Right atrium auricular region (tissue), 2 donors: ENCODE measurements around the gene ARMC9. TPM values are rescaled to one million over a fixed set of nuclear protein-coding genes. Genes with fewer than 3 reads are reported as not detected.
"Not testable (repeated sequence)": the region's sequence is repeated elsewhere in the genome, so short reads cannot be mapped to it uniquely, and the experiment has no call there.

Source experiments
- DNase-seq: peaks from one replicate; pipeline ENCODE4 v3.0.0-alpha.2; 2019; ENCODE audit warnings: low spot score
- H3K27ac ChIP-seq, 2 donors: fragments of 200-600 bp; sonication (generic); 1 replicate in 1 of 2; 2 replicates in 1 of 2; pipeline ENCODE4 v1.5.1; 2016 to 2019
- H3K27me3 ChIP-seq, 2 donors: fragments of 200-600 bp; sonication (generic); one replicate each; pipeline versions ENCODE4 v1.5.1 to v1.6.0; 2017 to 2019
- H3K36me3 ChIP-seq: fragments of 200-600 bp; sonication (generic); one replicate; pipeline ENCODE4 v1.5.1; 2016
- H3K4me1 ChIP-seq, 2 donors: fragments of 200-600 bp; sonication (generic); one replicate each; pipeline versions ENCODE4 v1.5.1 to v1.6.0; 2017 to 2019
- H3K4me3 ChIP-seq, 2 donors: fragments of 200-600 bp; sonication (generic); 1 replicate in 1 of 2; 2 replicates in 1 of 2; pipeline ENCODE4 v1.5.1; 2017 to 2019; ENCODE audit warnings: mild to moderate bottlenecking in 1 of 2, moderate library complexity in 1 of 2
- H3K9me3 ChIP-seq, 2 donors: fragments of 200-600 bp; sonication (generic); one replicate each; pipeline ENCODE4 v1.5.1; 2019
- CTCF ChIP-seq, 2 donors: fragments of 200-600 bp; sonication (generic); IDR thresholded peaks; one replicate each; pipeline ENCODE4 v1.5.1; 2019; ENCODE audit warnings: antibody characterized with exemption in 2 of 2
- total RNA-seq, 2 donors: library from RNA; depleted of rRNA; stranded (reverse); fragments of >200 nt; gene quantifications; one replicate each; pipeline ENCODE4 v1.1.0, GENCODE V29; 2016

Gene ARMC9
- total RNA-seq, 2 donors from 2014 or later: 2.0 to 2.9 TPM

- no peak for DNase-seq
- H3K9me3 ChIP-seq: no peaks in the 10 kb centered on the region
- TF ChIP-seq CTCF (IDR thresholded peaks at IDR 0.05): no peak
- H3K27ac ChIP-seq: no peak overlapping the region
- no peak overlapping the region for H3K4me3 ChIP-seq
- H3K36me3 ChIP-seq: no peaks in the 10 kb centered on the region
- H3K4me1 ChIP-seq: peaks cover 0 to 27% of the 10 kb centered on the region in 2 donors
- no peaks in the 10 kb centered on the region for H3K27me3 ChIP-seq
Observed at GRCh38 chr2:231196592-231196991, 1.8 kb upstream of the ARMC9 start.

GRCh38 chr2:231197196-231197595 is 1.2 kb upstream of the ARMC9 start:
- H3K27ac ChIP-seq, H3K36me3 ChIP-seq, DNase-seq, H3K27me3 ChIP-seq, H3K9me3 ChIP-seq, H3K4me3 ChIP-seq: not testable (repeated sequence)
- peaks cover 0 to 21% of the 10 kb centered on the region in 2 donors for H3K4me1 ChIP-seq

GRCh38 chr2:231197706-231198290 is 633 bp upstream of the ARMC9 start:
- Histone ChIP-seq H3K4me1 (peaks cover 0 to 15% of the 10 kb centered on the region in 2 donors), H3K27ac (peak overlapping the region; percentile 29 to 36), H3K36me3 (no peaks in the 10 kb centered on the region), H3K4me3 (peak overlapping the region; percentile 70 to 74), H3K9me3 (no peaks in the 10 kb centered on the region), H3K27me3 (no peaks in the 10 kb centered on the region)
- TF ChIP-seq CTCF (IDR thresholded peaks at IDR 0.05): no peak
- DNase-seq: no peak

GRCh38 chr2:231199219-231199618 is 788 bp downstream of the ARMC9 start:
- no peaks in the 10 kb centered on the region for H3K36me3 ChIP-seq
- peaks cover 0 to 14% of the 10 kb centered on the region in 2 donors for H3K4me1 ChIP-seq
- no peaks in the 10 kb centered on the region for H3K9me3 ChIP-seq
- H3K27me3 ChIP-seq: no peaks in the 10 kb centered on the region
- H3K4me3 ChIP-seq: peak overlapping the region; percentile 70 to 74
- no peak overlapping the region for H3K27ac ChIP-seq
- no peak for DNase-seq
- no peak for TF ChIP-seq CTCF (IDR thresholded peaks at IDR 0.05)

- DNase-seq: no peak
- Histone ChIP-seq H3K4me3 (no peak overlapping the region), H3K9me3 (no peaks in the 10 kb centered on the region), H3K4me1 (peaks cover 0 to 14% of the 10 kb centered on the region in 2 donors), H3K36me3 (no peaks in the 10 kb centered on the region), H3K27me3 (no peaks in the 10 kb centered on the region), H3K27ac (no peak overlapping the region)
- TF ChIP-seq CTCF (IDR thresholded peaks at IDR 0.05): no peak
Observed at GRCh38 chr2:231200805-231201474, 2.5 kb downstream of the ARMC9 start.

GRCh38 chr2:231201475-231201814 is 3.0 kb downstream of the ARMC9 start:
- Histone ChIP-seq H3K4me3 (no peak overlapping the region), H3K27me3 (no peaks in the 10 kb centered on the region), H3K9me3 (no peaks in the 10 kb centered on the region), H3K4me1 (peaks cover 0 to 14% of the 10 kb centered on the region in 2 donors), H3K27ac (no peak overlapping the region), H3K36me3 (no peaks in the 10 kb centered on the region)
- no peak for DNase-seq
- TF ChIP-seq CTCF (IDR thresholded peaks at IDR 0.05): no peak
